Activated CD4-positive, alpha-beta T cell treated with anti-CD3 and anti-CD28 coated beads, Interleukin-2, Interleukin-4, amounts not matched to agents 100 ng/mL and 50 ng/mL, durations not matched to agents 16 hours and 8 hours (primary cell): Measurements from ENCODE around the gene NCKAP5.
"Not testable (repeated sequence)": the region's sequence is repeated elsewhere in the genome, so short reads cannot be mapped to it uniquely, and the experiment has no call there.

ENCODE experiments used
- DNase-seq: peaks from one replicate; pipeline ENCODE4 v3.0.0-alpha.2; 2020; ENCODE audit warnings: low spot score

Gene NCKAP5

DNA sequence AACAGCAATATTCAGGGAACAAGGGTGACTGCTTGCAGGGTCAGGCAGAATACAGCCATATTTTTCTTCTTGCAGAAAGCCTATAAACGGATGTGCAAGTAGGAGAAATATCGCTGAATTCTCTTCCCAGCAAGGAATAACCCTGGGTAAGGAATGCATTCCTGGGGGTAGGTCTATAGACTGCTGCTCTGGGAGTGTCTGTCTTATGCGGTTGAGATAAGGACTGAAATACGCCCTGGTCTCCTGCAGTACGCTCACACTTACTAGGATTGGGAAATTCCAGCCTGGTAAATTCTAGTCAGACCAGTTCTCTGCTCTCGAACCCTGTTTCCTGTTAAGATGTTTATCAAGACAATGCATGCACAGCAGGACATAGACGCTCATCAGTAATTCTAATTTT lies 361.6 kb downstream of the NCKAP5 start:
- DNase-seq: not testable (repeated sequence)

DNA sequence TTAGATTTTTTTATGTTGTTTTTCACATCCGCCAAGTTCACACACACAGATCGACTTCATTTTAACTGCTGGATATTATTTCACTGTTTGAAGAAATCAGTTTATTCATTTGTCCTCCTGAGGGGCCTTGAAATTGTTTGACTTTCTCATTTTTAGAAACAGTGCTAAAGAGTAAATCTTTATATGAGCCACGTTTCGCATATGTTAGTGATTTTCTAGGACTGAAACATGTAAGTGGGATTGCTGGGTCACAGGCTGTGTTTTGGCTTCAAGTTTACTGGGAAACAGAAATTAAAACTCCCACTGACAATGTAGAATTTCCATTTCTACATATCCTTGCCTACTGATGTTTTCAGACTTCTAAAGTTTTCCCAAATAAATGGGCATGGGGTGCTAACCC lies 363.8 kb downstream of the NCKAP5 start:
- DNase-seq: no peak

DNA sequence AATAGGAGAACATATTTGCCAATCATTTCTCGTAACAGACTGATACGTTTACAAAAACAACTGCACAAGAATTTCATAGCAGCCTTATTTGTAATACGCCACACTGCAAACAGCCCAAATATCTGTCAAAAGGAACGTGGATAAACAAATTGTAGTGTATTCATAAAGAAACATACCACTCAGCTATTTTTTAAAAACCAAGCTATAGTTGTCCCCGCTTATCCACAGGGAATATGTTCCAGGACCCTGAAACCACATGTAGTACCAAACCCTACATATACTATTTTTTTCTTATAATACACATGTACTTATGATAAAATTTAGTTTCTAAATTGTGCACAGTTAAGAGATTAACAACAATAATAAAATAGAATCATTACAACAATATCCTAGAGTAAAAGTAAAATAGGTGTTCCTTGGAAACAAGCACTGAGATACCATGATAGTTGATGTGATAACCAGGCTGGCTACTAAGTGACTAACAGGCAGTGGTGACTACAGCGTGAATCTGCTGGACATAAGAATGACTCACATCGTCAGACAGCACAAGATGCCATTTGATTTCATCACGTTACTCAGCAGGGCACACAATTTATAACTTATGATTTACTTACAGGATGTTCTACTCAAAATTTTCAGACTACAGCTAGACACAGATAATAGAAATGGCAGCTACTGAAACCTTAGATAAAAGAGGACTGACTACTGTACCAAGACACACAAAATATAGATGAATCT lies 367.4 kb downstream of the NCKAP5 start:
- no peak for DNase-seq

DNA sequence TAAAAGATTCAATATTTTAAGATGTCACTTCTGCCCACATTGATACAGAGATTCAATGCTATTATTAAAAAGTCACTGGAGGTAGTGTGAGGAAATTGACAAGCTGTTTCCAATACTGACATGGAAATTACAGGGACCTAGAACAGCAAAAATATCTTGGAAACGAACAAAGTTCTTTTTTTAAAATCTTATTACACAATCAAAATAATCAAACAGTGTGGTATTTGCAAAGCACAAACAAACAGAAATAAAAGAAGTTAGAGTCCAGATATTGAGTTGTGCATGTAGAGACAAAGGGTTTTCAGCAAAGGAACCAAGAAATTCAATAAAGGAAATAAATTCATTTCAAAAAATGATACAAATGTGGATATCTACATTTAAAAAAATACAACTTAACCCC lies 369.6 kb downstream of the NCKAP5 start:
- DNase-seq: no peak

DNA sequence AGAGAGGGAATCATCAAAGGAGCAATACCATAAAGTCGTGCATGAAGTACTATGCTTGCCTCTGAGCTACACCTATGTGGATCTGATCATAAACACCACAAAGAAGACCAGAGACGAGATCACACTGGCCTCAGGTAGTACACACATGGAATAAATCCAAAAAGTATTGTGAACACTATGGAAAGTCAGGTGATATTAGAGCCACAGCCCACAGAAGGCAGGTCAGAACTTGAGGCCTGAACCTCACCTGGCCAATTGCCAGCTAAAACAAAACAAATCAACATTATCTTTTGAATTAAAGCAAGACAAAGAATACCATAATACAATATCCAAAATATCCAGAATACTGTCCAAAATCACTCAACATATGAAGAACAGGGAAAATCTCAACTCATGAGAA lies 371.1 kb downstream of the NCKAP5 start:
- DNase-seq: no peak

DNA sequence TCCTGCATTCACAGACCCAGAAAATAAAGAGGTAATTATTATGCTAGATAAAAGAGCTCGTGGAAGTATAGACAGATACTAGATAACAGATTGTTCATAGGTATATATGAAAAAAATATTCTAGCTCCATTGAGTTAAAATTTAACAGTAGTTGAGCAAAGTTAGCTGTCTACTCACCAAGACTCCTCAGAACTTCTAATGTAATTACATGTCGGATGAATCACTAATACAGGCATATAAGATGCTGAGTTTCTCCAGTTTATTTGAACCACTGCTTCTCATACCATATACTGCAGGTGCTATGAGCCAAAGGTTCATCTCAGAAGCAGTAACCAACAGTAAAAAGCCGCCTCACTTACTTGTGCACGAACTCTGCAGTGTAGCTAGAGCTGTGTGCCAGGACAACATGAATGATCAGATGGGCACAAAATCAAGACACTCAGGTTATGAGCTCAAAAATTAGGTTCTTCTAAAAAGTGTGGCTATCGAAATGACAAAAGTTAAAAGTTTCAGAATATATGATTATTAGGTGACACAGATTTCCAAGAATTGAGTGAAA lies 373.4 kb downstream of the NCKAP5 start:
- DNase-seq: no peak

DNA sequence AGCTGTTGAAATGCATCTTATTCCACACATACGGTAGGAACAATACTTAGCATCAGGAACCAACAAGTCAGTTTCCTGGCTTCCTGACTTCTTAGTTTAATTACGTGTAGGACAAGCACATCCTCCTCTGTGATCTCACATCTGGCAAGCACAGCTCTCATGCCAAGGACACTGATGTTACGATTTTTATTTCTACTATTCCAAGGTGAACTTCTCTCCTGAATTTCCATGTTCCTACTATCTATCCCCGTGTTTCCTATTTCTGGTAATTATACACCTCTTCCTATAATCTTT lies 374.0 kb downstream of the NCKAP5 start:
- no peak for DNase-seq

DNA sequence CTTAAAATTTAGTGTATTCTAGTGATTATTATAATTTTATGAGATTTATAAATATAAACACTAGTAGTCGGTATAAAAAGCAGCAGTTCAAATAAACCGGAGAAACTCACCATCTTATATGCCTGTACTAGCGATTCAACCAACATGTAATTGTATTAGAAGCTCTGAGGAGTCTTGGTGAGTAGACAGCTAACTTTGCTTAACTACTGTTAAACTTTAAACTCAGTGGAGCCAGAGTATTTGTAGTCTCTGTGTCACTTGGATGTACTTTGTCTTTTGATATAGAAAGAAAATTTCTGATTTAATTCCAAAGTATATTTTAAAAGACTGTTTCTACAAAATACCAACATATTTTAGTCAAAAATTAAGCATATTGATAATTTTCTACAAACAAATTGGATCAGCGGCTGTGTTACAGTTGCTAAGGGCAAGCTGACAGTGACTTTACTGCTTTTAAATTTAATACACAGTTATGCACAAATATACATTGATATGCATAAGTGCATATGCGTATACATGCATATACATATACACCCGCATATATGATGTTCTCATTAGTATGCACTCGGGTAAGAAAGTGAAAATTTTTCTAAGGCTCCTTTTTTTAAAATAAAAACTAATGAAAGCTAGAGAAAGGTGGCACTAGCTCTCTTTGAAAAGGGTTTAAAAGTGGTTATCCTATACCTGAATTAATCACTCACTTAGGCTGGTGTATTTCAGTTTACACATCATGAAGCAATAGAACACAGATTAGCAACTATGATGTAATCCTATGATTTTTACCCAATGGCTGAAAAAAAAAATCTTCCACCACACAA lies 374.5 kb downstream of the NCKAP5 start:
- DNase-seq: no peak

DNA sequence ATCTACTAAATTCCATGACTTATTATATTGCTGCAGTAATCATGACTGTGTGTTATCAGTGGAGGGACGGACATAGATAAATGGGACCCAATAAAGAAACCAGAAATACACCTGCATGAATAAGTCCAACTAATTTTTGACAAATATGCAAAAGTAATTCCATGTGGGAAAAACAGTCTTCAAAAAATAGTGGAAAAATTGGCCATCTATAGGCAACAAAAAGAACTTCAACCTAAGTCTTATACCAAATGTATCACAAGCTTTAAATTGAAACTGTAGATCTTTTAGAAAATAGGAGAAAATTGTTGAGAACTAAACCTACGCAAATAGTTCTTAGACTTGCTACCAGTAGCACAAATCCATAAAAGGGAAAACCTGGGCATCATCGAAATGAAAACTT lies 376.2 kb downstream of the NCKAP5 start:
- DNase-seq: no peak

DNA sequence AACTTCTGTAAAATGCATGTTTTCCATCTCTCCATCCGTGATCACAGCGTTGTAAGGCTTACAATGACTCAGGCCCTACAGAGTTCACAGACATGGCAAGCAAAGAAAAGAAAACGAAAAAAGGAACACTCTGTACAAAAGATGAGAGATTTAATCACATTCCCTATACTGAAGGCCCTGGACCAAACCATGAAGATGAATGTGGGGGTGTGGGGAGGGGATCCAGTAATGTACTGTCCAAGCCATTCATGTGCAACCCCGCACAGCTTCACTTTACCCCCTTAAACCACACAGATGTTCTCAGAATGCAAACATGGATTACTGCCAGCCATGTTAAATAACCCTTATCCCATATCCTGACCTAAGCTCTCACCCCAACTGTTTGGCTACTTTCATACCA lies 391.1 kb downstream of the NCKAP5 start:
- DNase-seq: no peak

DNA sequence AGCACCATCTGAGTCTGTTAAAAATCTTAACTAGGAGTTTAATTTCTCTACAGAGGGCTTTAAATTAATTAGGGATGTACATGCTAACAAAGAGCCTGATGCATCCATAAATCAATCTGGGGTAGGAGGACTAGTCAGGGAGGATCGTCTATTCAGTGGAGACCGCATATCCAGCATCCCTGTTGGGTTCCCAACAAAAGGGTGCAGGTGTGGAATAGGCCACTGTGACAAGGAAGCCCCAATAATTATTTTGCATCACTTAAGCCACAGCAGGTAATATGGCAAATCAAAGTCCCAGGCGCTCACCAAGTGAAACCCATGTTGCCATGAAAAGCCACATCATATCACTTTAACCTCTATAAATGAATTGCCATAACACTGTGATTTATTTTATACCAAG lies 392.3 kb downstream of the NCKAP5 start:
- no peak for DNase-seq

DNA sequence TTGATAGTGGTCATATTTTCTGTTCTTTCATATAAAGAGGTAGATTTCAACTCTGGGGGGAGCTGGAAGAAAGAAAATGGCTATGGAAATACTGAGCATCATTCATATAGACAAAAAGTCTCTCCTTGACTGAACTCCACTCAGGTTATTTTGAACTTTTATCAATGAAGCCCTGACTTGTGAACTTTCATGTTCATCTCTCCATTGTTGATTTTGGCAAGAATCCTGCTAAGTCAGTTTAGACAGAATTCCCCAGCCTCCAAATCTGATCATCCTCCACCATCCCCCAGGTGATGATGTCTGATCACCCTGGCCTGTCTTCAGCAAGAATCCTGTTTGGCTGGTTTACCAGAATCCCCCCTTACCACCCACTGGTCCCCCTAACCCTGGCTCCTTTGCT lies 395.0 kb downstream of the NCKAP5 start:
- DNase-seq: no peak

DNA sequence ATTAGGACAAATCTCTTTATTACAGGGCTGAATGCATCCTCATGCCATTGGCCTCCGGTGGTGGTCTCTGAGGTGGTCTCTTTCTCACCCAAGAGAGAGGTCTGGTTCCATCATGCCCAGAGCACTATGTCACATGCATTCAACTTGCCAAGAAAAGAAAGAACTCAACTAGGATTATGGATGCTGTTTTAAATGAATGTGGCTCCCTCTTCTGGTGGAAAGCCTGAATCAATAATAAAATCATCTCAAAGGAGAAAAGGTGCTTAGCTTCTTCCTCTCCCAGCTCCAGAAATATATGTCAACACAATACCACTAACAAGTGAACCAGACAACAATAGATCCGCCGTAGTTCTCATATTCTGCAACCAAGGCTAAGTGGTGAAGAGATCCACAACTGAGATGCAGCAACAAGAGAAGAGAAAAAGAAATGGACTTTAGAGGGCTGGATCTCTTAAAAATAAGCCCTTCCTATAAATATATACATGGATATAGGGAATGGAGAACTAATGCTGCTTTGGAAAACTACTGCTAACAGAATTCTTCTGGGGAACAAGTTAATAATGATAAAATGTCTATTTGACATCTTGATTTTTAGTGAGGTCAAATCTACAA lies 396.8 kb downstream of the NCKAP5 start:
- DNase-seq: peak; percentile 45

DNA sequence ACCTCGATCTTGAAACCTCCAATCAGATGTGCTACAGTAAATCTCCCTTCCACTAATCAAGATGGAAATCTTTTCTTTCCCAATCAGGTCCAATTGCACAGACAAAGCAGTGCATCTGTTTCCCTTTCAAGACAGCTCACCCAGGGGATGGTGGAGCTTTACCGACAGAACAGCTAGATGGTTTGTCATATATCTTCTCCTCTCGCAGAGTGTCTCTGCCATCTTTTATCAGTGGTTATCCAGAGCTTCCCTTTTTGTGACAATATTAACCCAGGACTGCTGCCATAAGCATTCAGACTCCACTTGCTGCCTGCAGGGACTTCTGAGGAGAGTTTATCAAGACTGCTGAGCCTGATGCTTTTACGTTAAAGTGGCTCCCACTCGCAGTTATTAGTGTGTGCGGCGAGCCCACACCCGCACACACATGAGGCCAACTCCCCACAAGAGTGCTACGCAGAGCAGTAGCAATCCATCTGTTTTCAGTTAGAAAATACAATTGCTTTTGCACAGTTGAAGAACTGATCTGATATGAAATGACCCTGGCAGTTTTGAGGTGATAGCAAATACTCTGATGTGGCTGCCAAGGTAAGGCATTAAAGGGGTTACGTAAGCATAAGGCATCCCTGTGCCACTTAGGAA lies 398.9 kb downstream of the NCKAP5 start:
- DNase-seq: no peak

DNA sequence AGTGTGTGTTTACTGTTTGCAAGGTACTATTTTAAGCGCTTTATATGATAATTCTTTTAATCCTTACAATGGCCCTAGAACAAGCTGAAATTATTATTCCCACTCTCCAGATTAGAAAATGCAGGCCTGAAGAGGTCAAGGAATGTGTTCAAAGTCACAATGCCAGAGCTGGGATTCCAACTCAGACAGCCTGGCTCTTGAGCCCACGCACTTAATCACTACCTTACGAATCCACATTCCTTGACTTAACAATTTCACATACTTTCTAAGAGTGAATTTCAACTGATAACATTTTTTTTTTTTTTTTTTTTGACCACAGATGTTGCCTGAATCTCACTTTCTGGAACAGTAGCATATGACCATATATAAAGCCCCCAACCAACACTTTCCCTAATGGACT lies 400.3 kb downstream of the NCKAP5 start:
- no peak for DNase-seq

DNA sequence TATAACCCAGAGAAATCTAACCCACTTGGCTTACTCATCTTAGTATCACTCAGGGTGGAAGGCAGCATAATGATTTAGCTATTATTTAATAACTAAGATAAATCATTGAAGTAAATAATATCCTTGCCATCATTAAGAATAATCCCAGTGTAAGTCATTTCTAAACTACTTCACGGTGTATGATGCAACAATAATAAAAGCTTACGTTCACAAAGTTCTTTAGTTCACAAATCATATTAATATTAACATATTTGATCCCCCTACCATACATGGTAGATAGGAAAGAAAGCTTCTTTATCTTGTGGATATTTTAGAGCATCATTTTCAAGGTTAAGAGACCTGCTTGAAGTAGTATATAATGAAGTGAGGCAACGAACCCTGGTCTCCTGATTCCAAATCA lies 401.0 kb downstream of the NCKAP5 start:
- DNase-seq: no peak

DNA sequence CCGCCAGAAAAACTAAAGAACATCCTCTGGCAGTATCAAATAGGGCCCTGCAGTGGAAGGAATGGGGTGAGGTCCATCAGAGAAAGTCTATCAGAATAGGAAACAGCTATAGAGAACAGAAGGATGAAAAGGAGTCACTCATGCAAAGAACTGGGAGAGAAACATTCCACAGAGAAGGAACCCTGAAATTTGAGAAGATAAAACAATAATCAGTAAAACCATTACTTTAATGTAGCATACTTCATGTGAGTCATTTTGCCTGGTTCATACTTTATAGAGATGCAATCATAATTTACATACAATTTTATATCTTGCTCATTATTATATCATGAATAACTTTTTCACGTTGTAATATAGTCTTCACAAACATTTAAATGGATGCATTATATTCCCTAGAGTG lies 402.2 kb downstream of the NCKAP5 start:
- no peak for DNase-seq

DNA sequence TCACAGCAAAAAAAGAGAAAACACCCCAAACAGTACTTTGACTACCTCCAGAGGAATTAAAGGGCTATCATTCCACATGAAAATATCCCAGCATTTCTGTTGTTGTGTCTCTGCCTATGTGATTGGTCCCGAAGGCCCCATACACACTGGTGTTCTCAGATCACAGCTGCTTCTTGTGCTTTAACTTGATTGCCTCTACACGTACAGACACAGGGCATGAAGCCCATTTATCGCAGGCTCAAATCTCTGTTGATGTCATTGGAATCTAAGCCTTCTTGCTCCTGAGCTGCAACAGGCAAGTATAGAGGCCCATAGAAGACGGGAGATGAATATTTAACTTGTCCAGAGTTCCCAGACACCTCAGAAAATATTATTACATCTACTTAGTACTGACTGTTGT lies 405.2 kb downstream of the NCKAP5 start:
- no peak for DNase-seq

DNA sequence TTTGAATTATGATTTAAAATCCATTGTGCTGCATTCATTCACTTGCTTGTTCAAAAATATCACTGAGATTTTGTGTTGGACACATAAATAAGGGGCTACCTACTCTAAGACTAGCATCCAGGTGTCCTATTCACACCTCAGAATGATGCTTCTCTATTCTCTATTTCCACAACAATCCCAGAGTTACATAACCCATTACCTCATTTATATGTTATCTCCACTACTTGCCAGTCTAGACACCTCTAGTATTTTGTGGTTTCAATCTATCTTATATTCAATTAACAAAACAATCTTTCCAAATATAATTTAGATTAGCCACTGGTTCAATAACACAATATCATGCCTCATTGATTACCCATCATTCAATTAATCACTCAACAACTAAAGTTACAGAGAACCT lies 409.8 kb downstream of the NCKAP5 start:
- no peak for DNase-seq

DNA sequence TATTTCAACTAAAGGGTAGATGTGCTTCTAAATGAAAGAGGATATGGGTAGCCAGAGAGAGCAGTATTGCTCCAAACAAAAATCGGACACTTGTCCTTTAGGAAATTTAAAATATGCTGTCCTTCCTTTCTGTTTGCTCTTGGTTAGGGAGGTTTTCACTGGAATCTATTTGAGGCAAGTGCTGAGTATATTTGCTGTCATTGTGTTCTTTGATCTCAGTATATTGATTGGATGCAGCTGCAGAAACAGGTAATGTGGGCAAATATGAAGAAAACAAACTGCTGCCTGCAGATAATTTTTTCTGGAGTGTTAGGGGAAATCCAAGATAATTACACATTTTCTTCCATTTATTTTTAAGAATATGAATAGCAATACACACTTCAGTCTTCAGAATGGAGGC lies 410.2 kb downstream of the NCKAP5 start:
- no peak for DNase-seq

DNA sequence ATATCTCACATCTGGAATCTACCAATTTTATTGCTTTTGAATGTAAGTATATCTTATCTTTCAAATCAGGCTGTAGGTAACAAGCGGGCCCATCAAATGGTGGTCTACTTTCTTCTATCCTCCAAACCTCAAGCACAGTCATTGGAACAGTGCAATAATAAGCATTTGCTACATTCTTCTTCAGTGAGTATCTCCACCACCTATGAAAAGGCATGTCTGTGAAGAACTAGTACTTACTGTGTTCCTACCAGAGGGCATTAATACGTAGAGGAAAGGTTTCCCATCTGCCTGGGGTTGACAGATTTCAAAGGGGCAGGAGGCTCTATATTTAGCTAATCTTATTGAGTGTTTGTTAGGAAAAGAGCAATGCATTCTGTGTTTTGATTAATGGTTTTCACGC lies 411.1 kb downstream of the NCKAP5 start:
- DNase-seq: no peak

DNA sequence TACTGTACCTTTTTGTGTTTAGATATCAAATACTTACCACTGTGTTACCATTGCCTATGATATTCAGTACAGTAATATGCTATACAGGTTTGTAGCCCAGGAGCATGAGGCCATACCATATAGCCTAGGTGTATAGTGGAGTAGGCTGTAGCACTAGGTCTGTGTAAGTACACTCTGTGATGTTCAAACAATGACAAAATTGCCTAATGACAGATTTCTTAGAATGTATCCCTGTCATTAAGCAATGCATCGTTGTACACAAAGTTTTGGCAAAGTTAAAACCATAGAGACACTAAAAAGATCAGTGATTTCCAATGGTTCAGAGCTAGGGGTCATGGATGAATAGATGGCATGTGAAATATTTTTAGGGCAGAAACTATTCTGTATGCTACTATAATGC lies 415.5 kb downstream of the NCKAP5 start:
- no peak for DNase-seq

DNA sequence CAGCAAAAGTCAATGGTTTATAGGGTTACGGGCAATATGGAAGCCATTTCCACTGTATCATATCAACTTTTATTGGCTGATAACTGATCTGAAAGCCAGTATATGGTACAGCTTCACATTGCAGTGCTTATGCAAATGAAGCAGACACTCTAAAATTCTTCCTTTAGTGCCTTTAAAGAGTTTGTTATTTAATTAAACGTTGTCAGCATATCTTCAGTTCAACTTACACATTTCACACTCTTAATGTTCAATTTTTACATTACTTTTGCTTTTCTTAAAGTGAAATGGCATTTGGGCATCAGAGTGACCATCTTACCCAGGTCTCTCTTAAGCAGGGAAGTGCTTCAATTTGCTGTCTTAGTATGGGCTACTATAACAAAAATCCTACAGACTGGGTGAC lies 420.1 kb downstream of the NCKAP5 start:
- DNase-seq: no peak
